Stimulated activated CD4-positive, alpha-beta T cell treated with anti-CD3 and anti-CD28 coated beads, TNF-alpha, amount 100 ng/mL, for 4 hours (primary cell): ENCODE data around the gene SLC6A12.

Experiments
- DNase-seq, 3 experiments: peaks; one replicate each; pipeline ENCODE4 v3.0.0-alpha.2; 2020; ENCODE audit warnings: low read depth in 3 of 3

SLC6A12 gene

GRCh38 chr12:178829-179109 is 35.2 kb downstream of the SLC6A12 start:
- no peak for DNase-seq

GRCh38 chr12:177980-178828 is 35.8 kb downstream of the SLC6A12 start:
- DNase-seq = no peak

- DNase-seq = no peak
These were observed 36.5 kb downstream of the SLC6A12 start for GRCh38 chr12:177336-177979.

GRCh38 chr12:176321-177181 is 37.4 kb downstream of the SLC6A12 start:
- no peak for DNase-seq

DNA sequence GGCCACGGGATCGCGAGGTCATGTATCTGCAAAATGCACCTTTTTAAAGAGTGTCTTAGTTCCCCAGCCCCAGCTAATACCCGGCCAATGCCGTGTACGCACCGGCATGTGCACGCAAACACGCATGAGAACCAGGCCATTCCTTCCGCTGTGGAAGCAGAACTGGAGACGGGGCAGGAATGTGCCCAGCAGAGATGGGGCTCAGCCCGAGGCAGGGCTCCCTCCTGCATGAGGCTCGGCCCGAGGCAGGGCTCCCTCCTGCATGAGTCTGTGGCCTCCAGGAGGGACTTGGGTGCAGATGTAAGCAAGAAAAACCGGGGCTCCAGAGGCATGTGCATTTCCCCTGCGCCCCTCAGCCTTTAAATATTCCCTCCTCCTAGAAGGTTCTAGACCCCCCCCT is 38.2 kb downstream of the SLC6A12 start:
- no peak for DNase-seq

GRCh38 chr12:175250-175649 is 38.7 kb downstream of the SLC6A12 start:
- no peak for DNase-seq

DNA sequence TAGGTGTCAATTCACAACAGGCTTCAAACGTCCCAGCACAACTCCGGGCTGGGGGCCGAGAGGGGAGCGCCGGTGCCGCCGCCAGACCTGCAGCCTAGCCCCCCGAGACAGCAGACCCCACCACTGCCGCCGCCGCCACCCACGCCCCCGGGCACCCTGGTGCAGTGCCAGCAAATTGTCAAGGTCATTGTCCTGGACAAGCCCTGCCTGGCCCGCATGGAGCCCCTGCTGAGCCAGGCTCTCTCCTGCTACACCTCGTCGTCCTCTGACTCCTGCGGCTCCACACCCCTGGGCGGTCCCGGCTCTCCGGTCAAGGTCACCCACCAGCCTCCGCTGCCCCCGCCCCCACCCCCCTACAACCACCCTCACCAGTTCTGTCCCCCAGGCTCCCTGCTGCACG is 39.4 kb downstream of the SLC6A12 start:
- DNase-seq = no peak

- DNase-seq = no peak
These were observed 39.8 kb downstream of the SLC6A12 start for GRCh38 chr12:174124-174523.

GRCh38 chr12:172732-173161 is 41.2 kb downstream of the SLC6A12 start:
- DNase-seq = no peak

DNA sequence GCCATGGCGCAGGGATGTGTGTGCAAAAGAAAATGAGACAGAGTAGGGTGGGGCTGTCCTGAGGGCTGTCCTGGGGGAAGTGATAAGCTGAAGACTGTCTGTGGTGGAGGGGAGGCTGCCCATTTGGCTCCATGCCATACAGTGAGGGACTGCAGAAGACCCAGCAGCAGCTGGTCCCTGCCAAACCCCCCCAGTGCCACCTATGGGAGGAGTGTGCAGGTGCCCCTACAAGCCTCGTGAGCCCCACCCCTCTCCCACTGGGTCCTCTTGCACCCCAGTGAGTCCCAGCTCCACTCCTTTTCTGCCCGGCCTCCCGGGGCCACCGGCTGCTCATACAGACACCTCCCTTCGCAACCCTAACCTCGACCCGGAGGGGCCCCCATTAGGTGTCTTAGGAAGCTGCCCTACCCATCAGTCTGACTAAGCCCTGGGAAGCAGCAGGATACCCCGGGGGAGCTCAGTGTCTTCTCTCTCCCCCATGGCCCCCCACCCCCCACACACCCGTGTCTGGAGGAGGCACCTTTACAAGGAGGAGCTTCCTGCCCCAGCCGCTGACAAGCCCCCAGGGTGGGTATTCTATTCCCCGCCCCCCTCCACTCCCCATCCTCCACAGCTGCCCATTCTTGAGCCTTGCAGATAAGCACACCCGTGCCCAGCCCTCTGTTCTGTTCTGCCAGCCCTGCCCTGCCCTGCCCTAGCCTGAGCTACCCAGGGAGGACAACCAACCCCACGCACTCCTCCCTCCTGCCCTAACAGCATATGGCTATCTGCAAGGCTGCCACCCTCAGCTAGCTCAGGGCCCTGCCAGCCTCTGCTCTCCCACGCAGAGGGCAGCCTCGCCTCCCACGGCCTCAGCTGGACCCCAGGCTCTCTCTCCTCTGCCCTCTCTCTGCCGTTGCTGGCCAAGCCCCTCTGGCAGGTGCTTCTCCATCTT is 41.9 kb downstream of the SLC6A12 start:
- no peak for DNase-seq

- no peak for DNase-seq
These were observed 42.7 kb downstream of the SLC6A12 start for GRCh38 chr12:171276-171675.

DNA sequence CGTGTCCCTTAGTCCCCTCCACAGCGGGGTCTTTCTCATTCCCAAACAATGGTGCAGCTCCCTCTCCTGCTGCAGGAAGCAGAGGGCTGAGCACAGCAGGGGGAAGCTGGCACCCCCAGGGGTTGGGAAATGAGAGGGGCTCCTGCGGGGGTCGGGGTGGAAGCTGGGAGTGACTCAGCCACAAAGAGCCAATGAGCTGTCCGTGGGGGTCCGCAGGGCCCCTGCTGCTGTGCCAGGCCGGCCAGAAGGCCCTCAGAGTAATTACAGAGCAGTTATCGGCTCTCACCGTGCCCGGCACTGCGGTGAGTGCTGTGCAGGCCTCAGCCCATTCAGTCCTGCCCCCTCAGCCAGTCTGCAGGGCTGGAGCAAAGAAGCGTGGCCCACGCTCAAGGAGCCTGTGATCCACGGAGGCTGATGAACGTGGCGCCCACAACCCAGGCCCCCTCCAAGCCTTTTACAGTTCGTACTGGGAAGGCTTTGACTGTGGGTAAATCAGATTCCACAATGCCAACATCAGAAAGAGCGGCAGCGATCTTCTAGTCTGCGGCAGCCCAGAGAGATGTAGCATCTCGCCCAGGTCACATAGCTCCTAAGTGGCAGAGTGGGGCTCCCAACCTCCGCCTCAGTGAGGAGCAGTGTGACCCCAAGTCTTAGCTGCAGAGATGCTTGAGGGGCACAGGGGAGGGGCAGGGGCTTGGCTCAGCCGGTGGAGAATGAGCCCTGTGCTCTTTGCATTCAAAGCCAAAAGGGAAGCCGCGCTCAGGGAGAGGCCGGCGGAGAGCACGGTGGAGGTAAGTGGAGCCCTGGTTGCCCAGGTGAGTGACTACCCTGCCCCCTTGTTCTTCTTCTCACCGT is 43.4 kb downstream of the SLC6A12 start:
- DNase-seq = no peak

GRCh38 chr12:169528-170370 is 44.2 kb downstream of the SLC6A12 start:
- DNase-seq = no peak

DNA sequence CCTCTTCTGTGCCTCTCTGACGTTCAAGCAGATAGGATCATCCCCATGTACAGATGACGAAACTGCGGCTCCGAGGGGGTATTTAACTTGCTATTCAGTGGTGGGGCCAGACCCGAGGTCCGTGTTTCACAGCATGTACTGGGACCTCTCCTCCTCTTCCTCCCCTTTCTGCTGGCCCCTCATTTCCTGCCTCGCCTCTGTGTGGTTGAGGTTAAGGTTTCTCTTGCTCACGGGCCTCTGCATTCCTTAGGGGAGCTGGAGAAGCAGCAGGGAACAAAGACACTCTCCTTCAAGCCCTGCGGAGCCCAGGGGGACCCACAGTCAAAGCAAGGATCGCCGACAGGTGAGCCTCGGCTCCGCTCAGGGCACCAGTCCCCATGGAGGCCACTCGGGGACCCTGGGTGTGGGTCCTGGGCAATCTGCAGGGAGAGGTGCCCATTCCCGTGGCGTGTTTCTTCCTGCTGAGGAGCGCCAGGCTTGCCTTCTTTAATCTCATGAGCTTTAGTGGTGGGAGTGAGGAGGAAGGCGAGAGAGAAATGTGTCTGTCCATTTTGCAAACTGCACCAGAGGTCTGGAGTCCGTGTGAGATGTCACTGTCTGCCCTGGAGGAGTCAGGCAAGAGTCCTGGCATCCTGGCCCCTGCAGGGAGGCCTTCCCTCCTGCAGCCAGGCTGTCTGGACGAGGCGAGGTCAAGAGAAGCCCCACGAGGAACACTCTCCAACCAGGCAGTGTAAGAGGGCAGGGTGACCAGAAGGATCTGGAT is 45.0 kb downstream of the SLC6A12 start:
- no peak for DNase-seq

- no peak for DNase-seq
These were observed 45.9 kb downstream of the SLC6A12 start for GRCh38 chr12:167959-168600.

- DNase-seq = no peak
These were observed 47.4 kb downstream of the SLC6A12 start for GRCh38 chr12:166425-167075.

GRCh38 chr12:165862-166368 is 48.0 kb downstream of the SLC6A12 start:
- no peak for DNase-seq

- DNase-seq = no peak
These were observed 49.8 kb downstream of the SLC6A12 start for GRCh38 chr12:164207-164606.
